Right renal cortex interstitium (tissue), 3 donors: ENCODE results near the gene REV3L. TPM values are rescaled to one million over a fixed set of nuclear protein-coding genes. Genes with fewer than 3 reads are reported as not detected.

Experiments
- DNase-seq, 3 donors: peaks; one replicate each; pipeline ENCODE4 v3.0.0-alpha.2; 2013; ENCODE audit warnings: low read depth in 3 of 3, low spot score in 2 of 3
- polyA plus RNA-seq, 3 donors: library from polyadenylated mRNA; unstranded; fragments of 120-200 nt; gene quantifications; one replicate each; pipeline ENCODE4 v1.2.1, GENCODE V29; 2013; ENCODE audit not compliant: insufficient read length in 3 of 3

Gene REV3L
- polyA plus RNA-seq, 3 donors: 38.1 to 48.2 (median 47.9) TPM

DNA sequence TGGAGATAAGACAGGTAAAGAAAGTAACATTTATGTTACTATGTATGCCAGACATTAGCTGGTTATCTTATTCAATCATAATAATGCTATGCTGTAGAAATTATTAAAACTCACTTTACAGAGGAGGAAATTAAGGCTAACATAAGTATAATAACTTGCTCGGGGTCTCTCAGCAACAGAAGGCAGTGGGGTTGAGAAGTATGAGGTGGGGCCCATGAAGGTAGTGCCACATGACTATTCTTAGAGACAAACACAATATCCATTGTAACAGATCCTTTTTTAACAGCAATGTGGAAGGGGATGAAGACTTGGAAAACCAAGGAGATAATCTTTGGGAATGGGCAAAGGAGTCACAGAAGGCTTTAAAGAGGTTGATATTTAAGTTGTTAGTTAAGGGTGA is 11.5 kb downstream of the REV3L start:
- no peak for DNase-seq

DNA sequence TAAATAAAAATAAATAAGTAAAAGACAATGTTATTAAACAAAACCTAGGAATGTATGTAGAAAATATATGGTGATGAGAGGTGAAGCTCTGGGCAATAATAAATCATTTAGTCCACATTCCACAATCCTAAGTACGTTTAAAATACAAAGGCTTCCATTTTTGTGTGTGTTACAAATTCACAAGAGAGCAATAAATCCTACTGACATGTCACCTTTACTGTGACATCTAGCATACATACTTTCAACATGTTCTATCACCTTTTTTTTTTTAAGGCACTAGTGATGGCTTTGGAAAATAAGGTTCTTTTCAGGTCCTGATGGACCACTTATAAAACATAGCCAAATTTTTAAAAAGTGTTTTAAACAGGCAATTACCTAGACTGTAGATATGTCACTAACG is 12.0 kb downstream of the REV3L start:
- DNase-seq: no peak

DNA sequence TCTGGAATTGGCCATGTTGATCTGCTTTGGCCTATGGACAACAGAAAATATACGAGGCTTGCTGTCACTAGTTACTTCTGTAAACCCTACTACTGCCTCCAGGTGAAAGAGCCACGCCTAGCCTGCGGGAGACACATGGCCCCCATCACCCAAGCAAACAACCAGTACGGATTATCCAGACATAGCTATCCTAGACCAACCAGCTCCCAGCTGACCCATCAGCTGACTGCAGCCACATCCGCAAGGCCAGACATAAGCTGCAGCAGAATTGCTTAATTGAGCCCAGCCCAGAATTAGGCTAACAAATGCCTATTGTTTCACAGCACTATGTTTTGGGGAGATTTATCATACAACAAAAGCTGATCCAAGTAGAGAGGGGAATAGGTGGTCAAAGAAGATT is 13.5 kb downstream of the REV3L start:
- DNase-seq: no peak

DNA sequence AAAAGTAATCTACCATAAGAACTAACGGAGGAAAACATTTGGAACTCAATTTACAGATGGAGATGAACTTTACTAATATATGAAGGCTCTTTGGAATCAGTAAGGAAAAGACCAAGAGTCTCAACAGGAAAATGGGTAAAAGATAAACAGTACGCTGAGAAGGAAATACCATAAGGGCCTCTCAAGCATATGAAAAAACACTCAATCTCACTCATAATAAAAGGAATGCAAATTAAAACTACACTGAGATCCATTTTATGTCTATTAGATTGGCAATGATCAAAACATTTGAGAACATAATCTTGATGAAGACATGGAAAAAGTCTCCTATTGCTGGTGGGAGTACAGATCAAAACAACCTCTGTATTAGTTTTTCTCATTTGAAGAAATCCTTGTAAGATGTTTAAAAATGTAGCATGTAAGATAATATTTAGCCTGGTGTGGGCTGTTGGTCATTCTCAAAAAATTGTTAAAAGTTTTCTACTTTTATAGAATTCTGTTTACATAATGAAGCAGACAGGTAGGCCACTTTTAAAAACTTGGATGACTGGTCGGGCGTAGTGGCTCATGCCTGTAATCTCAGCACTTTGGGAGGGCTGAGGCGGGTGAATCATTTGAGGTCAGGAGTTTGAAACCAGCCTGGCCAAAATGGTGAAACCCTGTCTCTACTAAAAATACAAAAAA is 14.5 kb downstream of the REV3L start:
- DNase-seq: no peak

DNA sequence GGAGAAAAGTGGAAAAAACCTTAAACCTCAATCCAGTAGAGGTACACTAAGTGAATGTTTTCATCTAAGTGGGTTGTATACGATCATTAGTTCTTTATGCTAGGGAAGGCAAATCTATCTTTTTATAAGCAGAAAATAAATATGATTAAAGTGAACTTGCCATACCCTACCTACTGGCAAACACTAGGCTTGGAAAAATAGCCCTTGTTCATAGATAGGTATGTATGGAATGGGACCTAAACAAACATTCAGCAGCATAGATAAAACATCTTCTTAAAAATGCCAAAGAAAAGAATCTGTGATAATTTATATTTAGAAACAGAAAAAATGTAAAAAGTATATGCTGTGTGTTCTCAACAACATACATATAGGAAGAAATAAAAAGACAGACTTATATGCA is 18.8 kb downstream of the REV3L start:
- DNase-seq: no peak

DNA sequence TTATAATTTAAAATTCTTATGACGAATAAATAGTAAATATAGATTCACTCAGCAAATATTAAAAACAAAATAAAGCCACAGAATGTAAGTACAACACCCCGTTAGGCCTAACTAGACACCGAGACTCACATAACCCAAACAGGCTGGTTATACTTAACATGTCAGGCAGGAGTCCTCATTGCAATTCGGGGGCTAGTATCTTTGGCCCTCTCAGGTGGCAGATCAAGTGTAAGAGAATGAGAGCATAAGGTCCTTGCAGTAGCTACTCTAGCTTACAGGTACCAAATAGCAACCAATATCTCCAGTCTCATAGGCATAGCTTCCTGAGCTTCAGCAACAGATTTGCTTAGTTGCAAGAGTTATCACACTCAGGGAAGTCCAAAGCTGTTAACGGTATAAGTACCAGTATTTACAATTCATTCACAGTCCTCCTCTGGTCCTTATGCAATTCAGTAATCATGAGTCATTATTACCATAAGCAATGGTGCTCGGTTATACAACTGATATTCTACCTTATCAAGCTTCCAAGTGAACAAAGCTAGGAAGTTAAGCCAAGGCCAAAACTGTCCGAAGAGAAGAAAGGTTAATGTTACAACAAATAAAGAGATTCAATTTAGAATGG is 20.1 kb downstream of the REV3L start:
- no peak for DNase-seq

DNA sequence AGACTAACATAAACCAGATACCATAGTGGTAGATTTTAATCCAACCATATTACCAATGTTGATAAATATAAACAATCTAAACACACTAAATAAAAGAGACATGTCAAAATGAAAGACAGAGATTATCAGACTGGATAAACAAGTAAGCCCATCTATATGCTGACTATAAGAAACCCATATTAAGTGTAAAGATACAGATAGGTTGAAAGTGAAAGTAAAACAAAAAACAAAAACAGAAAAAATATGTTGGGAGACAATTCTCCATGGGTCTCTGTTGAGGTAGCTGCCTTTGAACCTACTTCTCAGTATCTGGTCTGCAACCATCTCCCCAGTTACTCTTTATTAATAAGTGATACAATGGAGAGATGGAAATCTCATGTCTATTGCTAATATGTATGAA is 21.2 kb downstream of the REV3L start:
- DNase-seq: no peak

DNA sequence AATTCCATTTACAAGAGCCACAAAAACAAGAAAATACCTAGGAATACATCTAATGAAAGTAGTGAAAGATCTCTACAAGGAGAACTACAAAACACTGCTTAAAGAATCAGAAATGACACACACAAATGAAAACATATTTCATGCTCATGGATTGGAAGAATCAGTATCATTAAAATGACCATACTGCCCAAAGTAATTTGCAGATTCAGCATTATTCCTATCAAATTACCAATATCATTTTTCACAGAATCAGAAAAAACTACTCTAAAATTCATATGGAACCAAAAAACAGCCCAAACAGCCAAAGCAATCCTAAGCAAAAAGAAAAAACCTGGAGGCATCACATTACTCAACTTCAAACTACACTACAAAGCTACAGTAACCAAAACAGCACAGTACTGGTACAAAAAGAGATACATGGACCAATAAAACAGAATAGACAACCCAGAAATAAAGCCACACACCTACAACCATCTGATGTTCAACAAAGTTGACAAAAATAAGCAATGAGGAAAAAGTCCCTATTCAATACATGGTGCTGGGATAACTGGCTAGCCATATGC is 24.3 kb downstream of the REV3L start:
- no peak for DNase-seq

DNA sequence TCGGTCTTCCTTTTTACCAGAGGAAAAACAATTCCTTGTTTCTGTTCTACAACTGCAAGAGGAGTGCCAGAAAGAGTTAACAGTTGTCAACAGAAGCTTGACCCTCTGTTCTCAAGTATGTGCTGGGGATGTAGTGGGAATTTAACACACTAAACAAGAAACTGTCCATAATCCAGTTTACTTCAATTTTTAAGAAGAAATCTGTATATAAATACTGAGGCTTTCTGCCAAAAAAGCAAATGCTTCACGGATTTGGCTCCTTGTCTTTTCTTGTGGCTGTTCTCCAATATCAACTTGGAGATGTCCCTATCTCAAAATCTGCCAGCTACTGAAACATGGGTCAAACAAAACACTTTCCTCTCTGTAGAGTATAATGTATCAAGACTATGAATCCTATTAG is 26.8 kb downstream of the REV3L start:
- DNase-seq: no peak

DNA sequence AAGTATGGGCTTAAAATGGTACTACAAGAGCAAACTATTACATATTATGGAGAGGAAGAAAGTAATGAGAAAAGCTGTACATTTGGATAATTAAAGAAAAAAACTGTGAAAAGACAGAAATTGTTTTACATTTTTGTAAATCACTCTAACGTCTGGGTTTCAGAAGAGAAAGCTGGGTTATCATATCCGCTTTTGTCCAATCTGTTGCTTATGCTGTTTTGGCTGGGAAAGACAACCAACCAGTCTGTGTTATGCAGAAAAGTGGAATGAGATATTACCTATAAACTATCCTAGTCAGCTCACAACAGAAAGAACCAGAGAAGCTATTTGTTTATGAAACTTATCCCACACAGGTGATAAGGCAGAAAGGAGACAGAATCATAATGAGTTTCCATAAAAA is 32.4 kb downstream of the REV3L start:
- DNase-seq: no peak

DNA sequence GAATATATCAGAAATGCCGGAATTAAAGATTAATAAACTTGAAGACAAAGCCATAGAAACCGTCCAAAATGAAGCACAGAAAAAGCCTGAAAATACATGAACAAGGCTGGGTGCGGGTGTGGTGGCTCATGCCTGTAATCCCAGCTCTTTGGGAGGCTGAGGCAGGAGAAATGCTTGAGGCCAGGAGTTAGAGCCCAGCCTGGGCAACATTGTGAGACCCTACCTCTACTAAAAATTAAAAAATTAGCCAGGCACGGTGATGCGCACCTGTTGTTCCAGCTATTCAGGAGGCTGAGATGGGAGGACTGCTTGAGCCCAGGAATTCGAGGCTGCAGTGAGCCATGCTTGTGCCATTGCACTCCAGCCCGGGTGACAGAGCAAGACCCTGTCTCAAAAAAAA is 32.9 kb downstream of the REV3L start:
- DNase-seq: no peak

DNA sequence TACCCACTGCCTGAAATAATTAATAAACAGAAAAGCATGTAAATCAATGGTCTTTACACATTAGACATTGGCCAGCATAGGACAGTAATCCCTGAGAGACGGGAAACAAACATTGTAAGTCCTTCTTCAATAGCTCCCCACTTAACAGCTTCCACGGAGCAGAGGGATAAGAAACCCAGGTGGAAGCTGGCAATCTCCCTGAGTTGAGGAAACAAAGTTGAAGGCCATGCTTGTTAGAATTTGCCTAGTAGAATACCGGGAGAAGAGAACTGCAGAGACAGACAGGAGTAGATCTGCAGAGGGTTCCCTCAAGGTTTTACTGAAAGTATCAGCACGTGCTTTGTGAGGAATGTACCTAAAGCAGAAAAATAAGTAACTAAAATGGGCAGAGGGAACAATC is 33.9 kb downstream of the REV3L start:
- no peak for DNase-seq

DNA sequence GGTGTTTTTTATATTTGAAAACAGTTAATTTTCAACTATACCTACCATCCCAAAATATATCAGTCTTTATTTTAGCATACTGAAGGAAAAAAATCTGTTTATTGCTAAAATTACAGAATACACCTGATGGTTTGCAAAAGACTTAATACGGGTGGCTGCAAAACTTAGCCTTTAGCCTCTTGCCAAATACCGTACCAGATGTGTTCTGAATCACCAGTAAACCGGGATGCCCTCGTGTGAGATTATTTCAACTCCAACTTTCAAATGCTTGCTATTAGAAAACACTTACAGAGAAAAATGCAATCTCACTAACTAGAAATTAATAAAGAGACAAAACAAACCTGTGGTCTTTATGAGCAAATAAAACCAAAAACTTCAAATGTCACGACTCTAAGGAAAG is 36.0 kb downstream of the REV3L start:
- no peak for DNase-seq

DNA sequence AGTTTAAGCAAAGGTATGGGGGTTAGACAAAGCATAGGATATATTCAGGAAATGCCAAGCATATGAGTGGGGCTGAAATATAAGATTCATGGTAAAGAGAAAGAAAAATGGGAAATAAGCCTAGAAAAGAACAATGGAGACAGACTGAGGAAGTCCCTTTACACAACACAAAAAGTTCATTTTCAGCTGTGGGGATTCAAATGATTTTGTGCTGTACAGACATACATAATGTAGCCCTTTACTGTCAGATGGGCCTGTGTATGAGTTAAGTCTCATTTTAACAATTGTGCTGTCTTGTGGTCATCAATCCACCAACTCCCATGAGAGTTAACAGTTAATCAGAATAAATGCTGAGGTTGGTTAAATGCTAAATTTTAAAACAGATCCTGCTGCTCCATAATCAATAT is 37.2 kb downstream of the REV3L start:
- DNase-seq: no peak

DNA sequence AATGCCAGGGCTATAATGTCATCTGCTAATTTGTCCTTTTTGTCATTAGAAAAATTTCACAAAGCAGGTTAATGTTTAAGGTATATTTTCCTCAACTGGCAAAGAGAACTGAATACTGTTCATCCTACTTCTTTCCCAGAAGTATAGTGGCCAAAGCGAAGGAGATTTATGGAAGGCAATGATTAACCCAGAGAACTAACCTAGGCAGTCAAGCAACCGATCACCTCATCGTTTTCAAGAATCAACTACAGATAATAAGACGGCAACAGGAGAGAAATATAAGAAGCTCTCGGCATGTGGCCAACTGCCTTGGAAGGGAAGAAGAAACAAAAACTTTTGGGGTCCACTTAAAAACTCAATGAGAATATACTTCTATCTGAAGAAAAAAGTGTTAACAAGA is 38.2 kb downstream of the REV3L start:
- DNase-seq: no peak

DNA sequence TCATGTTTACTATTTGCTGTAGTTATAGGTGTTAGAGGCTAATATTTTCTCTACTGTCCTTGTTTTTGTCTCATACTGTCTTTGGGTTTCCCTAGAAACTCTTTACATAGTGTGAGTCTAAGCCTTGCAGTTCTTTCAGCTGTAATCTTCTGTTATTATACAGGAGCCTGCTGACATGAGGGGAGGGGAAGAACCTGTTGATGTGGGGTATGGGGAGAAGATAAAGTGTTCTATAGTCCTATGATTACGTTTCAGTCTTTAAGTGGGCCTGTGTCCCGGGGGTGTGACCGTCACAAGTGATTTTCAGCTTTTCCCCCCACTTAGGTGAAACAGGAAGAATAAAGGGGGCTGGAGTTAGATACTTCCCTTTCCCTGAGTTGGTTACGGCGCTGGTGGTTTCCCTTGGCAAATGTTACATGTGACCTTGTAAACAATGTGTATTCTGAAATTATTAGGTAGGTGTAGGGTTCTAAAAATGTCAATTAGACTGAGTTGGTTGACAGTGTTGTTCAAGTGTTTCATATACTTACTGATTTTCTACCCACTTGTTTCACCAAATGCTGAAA is 41.3 kb downstream of the REV3L start:
- no peak for DNase-seq

DNA sequence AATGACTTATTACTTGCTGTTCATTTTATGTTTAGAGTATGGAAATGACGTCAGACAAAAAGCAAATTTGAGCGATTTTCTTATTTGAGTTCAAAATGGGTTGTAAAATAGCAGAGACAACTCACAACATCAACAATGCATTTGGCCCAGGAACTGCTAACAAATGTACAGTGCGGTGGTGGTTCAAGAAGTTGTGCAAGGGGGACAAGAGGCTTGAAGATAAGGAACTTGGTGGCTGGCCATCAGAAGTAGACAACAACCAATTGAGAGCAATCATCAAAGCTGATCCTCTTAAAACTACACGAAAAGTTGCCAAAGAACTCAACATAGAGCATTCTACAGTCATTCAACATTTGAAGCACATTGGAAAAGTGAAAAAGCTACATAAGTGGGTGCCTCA is 43.8 kb downstream of the REV3L start:
- DNase-seq: no peak

DNA sequence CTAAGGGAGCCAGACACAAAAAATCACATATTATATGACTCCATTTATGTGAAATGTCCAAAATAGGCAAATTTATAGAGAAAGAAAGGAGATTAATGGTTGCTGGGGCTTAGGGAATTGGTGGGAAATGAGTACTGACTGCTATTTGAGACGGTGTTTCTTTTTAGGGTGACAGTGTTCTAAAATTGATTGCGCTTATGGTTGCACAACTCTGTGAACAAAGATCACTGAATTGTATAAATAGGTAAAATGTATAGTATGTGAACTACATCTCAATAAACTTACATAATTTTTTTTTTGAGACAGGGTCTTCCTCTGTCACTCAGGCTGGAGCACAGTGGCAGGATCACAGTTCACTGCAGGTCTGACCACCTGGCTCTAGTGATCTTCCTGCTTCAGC is 45.4 kb downstream of the REV3L start:
- no peak for DNase-seq

DNA sequence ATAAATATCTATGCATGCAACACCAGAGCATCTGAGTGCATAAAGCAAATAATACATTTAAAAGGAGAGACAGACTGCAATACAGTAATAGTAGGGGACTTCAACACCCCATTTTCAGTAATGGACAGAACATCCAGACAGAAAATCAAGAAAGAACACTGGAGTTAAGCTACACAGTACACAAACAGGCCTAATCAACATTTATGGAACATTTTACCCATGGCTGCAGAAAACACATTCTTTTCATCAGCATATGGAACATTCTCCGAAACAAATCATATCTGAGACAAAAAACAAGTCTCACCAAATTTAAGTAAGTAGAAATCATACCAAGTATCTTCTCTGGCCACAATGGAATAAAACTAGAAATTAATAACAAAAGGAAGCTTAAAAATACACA is 50.5 kb downstream of the REV3L start:
- no peak for DNase-seq

DNA sequence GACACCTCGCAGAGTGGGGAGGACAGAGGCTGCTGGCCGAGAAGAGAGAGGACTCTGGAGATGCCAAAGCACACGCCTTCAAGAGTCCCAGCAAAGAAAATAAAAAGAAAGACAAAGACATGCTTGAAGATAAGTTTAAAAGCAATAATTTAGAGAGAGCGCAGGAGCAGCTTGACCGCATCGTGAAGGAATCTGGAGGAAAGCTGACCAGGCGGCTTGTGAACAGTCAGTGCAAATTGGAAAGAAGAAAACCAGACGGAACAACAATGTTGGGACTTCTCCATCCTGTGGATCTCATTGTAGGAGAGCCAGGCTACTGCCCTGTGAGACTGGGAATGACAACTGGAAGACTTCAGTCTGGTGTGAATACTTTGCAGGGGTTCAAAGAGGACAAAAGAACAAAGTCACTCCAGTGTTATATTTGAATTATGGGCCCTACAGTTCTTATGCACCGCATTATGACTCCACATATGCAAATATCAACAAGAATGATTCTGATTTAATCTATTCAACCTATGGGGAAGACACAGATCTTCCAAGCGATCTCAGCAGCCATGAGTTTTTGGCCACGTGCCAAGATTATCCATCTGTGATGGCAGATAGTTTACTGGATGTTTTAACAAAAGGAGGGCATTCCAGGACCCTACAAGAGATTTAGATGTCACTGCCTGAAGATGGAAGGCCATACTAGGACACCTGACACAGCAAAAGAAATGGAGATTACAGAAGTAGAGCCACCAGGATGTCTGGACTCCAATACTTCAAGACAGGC is 52.2 kb downstream of the REV3L start:
- no peak for DNase-seq

DNA sequence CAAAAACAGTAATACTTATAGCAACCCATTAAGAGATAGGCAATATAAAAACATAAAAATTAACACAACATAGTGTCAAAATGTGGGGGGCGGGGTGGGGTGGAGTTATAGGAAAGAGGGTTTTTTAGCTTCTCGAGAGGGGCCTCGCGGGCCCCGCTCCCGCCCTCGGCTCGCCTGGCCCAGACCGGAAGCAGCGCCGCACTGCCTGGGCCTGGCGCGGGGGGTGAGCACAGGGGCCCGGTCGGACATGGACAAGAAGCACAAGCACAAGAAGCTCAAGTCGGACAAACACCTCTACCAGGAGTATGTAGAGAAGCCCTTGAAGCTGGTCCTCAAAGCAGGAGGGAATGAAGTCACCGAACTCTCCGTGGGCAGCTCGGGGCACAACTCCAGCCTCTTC is 53.4 kb downstream of the REV3L start:
- no peak for DNase-seq
